GM19438 (cell line): Measurements from ENCODE around the gene ADGRL1.
A peak's percentile ranks its signal among the peaks of the same experiment; 100 is the strongest.
"Not testable (repeated sequence)": the region's sequence is repeated elsewhere in the genome, so short reads cannot be mapped to it uniquely, and the experiment has no call there.

Source experiments
- ATAC-seq: cut with Tn5 transposase; IDR thresholded peaks from one replicate; pipeline ENCODE4 v1.9.1; 2021; ENCODE audit warnings: low read depth; ENCODE audit not compliant: unreplicated experiment

ADGRL1 gene

DNA sequence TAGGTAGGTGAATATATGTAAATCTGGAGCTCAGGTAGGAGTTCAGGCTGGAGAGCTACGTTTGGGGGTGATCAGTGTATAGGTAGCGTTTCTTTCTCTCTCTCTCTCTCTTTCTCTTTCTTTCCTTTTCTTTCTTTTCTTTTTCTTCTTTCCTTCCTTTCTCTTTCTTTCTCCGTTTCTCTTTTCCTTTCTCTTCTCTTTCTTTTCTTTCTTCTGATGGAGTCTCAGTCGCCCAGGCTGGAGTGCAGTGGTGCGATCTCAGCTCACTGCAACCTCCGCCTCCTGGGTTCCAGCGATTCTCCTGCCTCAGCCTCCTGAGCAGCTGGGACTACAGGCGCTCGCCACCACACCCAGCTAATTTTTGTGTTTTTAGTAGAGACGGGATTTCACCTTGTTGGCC, 59.8 kb downstream of the ADGRL1 start:
- not testable (repeated sequence) for ATAC-seq

DNA sequence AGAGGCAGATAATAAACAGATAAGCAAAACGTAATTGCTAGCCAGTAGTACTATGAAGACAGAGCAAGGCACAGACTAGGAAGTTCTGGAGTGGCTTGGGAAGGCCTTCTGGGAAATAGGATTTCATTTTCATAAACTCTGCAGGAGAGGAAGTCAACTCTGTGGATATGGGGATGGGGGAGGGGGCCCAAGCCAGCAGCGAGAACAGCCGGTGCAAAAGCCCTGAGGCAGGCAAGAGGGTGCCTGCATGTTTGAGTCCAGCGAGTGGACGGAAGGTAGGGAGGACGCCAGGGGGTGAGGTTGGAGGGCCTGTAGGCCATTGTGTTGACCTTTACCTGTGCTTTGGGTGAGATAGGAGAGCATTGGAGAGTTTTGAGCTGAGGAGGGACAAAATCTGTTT, 60.6 kb downstream of the ADGRL1 start:
- ATAC-seq: no peak

DNA sequence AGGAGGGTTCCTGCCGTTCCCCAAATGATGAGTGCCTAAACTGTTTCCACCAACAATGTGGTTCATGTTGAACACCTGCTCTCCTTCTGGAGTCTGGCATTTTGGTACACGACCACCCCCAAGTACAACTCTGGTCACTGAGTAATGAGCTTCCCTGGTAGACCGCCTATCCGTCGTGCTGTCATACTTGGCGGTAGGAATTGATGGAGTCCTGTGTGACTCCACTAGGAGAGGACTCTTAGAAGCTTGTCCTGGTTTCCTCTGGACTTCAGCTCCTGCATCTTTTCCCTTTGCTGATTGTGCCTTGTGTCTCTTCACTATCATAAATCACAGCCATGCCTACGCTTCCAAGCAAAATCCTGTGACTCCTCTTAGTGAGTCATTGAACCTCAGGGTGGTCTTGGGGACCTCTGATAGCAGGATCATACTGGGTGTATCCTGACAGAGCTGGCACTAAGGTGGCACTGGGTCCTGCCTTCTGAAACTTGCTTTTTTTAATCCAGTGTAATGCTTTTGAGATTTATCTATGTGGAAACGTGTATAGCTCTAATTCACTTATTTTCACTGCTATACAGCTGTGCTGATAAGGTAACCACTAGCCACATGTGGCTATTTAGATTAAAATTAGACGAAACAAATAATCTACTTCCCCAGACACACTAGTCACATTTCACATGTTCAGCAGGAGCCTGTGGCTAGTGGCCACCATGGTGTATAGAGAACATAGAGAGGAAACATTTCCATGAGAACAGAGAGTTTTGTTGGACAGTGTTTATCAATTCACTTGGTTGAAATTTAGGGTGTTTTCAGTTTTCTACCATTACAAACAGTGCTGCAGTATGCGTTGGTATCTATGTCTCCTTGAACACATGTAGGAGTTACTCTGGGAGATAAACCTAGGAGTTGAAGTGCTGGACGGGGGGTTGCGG, 63.4 kb downstream of the ADGRL1 start:
- no peak for ATAC-seq

DNA sequence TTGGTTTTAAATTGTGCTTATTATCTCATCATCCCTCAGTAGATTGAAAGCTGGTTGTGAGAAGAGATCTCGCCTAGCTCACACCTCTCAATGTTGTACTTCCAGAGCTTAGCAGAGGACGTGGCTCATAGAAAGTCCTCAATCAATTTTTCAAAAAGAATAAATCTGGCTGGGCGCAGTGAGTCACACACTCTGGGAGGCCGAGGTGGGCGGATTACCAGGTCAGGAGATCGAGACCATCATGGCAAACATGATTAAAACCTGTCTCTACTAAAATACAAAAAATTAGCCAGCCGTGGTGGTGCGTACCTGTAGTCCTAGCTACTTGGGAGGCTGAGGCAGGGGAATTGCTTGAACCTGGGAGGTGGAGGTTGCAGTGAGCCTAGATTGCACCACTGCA, 64.9 kb downstream of the ADGRL1 start:
- ATAC-seq: no peak

DNA sequence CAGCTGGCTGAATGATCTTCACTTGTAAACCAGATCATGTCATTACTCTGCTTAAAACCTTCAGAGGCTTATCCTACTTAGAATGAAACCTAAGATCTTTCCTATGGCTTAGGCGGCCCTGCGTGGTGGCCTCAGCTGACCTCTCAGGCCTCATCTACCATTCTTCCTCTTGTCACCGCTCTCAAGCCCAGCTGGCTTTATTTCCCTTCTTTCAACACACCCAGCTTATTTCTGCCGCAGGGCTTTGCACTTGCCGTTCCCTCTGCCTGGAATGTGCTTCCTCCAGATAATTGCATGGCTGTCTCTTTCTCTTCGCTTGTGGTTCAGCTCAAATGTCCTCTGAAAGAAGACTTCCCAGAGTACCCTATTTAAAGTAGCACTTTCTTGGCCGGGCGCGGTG, 66.0 kb downstream of the ADGRL1 start:
- no peak for ATAC-seq

DNA sequence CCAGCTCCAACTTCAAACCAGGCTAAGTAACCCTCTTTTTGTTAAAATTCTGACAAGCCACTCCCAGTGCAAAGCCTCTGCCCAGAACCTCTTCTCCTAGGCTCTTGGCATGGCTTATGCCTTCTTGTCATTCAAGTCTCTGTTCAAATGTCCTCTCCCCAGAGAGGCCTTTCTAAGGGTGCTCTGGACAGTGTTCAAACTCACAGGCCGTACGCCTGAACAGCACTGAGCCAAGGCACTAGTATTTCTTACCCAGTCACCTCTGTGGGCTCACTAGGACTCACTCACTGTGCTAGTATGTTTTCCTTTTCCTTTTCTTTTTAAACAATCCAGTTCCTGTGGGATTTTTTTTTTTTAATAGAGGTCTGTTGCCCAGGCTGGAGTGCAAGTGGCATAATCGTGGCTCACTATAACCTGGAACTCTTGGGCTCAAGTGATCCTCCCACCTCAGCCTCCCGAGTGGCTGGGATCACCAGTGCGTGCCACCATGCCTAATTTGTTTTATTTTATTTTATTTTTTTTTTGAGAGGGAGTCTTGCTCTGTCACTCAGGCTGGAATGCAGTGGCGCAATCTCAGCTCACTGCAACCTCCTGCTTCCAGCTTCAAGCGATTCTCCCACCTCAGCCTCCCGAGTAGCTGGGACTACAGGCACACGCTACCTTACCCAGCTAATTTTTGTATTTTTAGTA, 67.2 kb downstream of the ADGRL1 start:
- no peak for ATAC-seq

DNA sequence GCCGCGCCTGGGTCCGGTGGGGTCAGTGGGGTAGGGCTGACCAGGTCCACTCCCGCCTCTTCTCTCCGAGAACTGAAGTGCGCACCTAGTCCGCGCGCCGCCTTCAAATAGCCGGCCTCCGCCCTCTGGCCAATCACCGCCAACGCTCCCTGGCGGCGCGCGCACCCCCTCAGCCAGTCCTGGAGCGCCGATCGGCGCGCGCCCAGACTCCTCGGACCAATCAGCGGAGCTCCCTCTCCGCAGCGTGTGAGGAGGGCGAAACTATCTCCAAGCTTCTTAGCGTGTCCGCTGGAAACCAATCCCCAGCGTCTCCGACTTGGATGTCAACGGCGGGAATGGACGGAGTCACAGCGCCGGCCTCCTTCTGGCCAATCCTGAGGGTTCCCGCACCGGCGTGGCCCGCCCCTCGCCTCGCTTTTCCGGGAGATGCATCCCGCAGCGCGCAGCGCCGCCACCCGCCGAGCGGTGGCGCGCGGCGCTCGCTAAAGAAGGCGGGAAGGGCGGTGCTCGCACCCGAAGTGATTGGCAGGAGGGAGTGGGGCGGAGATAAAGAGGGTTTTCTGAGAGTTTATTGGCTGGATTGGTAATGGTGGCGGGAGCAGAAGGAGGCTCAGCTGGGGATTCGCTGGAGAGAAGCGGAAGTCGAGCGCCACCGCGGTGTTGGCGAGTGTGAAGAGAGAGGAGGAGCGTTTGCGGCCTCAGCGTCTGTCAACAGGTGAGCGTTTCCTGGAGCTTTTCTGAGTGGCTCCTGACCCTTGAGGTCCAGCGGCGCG, 69.3 kb downstream of the ADGRL1 start, which contains the start of gene ASF1B:
TSS of gene ASF1B (minus strand) at position 81 of the 773 bp plus-strand sequence. CDS start 133 bp downstream, outside the sequence.
- peak; percentile 80 for ATAC-seq

DNA sequence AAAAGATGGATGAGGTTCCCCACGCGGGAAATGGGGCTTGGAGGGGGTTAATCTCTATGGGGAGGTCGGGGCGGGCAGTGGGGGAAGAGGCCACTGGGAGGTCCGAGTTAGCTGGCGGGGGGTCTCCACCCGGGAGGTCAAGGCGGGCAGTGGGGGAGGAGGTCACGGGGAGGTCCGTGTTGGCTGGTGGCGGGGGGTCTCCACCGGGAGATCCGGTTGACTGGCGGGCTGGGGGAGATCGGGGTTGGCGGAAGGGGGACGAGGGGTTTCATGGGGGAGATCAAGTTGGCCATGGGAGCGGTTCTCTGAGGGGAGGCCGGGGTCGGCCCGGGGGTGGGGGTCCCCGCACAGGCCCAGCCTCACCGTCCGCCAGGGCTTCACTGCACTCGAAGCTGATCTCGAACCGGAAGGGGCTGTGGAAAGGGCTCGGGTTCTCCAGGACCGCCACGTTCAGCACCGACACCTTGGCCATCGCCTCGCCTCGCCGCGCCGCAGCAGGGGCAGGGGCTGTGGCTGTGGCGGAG, 69.9 kb downstream of the ADGRL1 start:
- ATAC-seq: no peak

DNA sequence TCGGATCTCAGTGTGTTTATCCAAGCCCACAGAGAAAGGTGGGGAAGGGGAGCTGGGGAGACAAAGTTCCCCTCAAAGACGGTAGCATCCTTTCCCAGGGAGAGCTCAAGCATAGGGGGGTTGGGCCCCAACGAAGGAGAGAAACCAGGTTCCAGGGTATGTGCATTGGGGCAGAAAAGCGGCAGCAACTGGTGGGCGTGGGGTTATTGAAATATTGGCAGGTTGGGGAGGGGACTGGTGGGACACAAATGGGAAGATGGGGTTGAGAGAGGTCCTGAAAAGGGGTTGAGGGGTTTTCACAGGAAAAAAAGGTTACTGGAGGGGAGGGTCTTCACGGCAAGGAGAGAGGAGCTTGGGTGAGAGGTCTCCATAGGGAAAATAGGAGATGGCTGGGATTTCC, 70.6 kb downstream of the ADGRL1 start:
- ATAC-seq: no peak

DNA sequence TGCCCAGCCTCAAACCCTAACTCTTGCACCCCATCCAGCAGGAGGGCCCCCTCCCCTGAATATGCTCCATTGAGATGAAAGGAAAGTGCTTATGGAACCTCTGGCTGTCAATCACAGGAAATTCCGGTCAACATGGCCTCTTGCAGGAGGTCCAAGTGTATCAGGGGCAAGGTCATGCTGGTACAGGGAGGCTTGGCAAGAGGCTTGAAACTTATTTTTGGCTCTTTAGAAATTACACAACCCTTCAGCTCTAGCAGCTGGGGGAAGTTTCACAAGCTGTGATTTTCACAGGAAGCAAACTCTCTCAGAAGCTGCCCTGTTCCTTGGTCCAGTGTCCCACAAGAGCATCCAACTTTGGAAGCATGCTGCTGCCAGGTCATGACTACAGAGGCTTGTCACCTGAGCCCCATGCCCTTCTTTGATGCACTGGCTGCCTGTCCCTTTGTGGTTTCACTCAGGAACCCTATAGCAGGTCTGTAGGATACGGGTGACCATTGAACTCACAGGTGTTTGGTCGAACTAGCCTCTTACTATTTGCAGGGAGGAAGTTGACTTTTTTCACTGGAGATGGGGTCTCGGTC, 78.0 kb downstream of the ADGRL1 start:
- ATAC-seq: no peak

DNA sequence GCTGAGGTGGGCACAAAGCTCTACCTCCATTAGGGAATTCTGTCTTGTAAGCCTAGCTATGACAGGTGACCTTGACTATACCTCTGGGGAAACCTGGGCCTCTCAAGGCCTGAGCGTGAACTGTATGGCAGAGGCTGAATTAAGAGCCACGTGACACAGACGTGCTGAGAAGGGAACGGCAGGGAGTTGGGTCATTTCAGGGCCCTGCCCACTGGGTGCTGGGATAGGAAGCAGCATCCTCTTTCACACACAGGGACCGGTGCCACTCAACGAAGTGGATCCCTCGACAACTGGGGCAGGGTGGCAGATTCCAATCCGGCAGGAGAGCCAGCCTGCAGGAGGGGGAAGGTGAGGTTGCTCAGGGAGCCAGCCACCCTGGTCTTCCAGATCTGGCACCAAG, 78.8 kb downstream of the ADGRL1 start:
- no peak for ATAC-seq

DNA sequence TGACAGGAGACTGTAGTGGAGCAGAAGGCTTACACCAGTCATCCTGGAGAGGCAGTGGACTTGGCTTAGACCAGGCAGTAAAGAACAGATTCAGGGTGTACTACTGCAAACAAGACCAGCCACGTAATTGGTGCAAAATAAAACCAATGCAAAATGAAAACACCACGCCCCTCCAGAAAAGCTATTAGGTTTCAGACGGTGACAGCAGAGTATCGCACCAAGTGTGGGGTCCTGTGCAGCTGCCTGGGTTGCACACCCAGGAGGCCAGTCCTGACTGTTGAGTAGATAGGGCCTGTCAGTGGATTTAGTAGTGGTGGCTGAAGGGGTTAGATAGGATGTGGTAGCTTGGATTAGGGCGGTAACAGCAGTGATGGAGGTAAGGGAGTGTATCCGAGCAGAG, 83.0 kb downstream of the ADGRL1 start:
- ATAC-seq: no peak

DNA sequence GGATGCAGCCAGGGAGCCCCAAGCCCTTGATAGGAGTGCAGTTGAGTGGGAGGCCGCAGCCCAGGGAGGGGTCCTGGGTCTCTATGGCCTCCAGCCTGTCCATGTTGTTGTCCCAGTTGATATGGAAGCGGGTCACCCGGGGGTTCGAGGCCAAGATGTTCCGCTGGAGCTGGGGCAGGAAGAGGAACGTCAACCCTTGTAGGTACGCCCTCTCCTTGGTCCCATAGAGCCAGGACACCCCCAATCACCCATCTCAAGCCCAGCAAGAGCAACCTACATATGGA, 85.5 kb downstream of the ADGRL1 start:
- no peak for ATAC-seq

DNA sequence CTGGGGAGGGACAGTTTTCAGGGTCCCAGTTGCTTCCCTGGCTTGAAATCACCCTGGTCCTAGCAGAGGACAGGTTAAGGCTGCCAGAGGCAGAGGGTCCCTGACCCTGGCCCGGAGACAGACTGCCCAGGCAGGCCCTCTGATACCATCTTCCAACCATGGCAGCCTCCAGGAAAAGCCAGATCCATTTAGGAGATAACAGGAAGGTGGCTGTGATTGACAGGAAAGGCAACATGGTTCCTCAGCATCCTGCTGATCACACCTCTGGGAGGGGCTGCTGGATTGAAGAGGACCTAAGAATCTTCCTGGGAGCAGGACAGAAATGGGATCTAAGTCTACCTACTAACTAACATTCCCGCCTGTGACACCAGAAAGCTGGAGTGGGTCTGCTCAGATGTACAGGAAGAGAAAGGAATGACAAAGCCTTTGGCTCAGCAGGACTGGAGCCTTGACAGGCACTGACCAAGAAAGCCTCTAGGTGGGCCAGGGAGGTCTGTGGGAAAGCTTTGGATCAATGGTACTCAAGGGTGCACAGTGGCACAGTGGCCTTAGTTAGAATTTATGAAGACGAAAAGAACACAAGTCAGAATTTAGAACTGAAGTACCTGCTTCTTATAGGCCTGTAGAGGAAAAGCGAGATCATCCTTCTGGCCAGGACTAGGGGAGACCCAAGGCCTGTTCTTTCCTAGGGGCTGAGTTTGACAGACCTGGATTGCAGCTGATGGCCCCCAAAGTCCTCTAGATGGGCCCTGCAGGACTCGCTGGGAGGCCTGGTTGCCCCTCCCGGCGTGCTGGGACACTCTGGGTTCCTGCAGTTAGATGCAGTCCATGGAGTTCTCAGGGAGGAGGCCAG, 86.1 kb downstream of the ADGRL1 start:
- ATAC-seq: no peak

DNA sequence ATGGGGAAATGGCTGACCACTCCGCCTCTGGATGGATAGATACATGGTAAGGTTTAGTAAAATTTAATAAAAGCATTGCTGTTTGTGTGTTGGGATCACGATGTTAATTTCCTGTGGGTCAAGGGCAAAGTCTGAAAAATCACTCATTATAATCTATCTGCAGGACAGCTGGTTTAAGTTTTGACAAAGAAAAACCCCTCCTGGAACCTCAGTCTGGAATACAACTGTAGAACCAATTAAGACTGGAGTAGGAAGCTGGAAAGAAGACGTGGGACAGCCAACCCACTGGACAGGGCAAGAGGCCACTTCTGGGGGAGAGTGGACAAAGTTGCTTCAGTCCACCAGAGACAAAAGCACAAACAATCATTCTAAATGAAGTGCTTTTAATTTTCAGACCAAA, 86.8 kb downstream of the ADGRL1 start:
- no peak for ATAC-seq

DNA sequence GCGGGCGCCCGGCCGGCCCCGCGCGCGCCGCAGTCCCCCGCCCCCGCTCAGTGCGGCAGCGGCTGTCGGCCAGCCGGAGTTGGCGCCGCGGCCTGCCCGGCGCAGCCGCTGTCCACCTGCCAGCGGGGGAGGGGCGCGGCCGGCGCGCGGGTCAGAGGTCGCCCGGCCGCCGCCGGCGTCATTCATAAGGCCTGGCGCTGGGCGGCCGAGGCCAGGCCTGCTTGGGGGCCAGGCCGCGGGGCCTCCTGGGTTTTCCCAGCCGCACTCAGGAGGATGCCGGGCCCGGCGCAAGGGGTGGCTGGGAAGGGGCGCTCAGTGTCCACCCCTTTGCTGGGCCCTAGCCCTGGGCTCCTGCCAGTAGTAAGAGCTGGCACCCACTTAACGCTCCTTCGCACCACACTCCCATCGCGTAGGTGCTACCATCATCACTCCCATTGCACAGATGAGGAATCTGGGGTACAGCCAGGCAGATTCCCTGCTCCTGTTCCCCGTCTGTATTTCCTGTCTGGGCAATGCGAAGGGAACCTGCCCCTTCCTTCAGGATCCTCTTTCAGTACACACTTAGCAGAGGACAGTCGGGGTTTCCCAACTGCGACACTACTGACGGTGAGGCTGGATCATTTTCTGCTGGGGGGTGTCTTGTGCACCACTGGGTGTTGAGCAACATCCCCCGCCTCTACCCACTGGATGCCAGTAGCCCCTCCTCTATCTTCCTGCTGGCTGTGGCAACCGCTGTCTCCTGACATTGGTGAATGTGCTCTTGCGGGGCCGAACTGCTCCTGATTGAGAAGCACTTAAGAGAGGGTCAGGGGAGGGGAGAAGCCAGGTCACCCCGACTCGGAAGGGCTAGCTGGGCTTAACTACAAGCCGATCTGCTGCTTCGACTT, 87.6 kb downstream of the ADGRL1 start:
- peak; percentile 14 for ATAC-seq

DNA sequence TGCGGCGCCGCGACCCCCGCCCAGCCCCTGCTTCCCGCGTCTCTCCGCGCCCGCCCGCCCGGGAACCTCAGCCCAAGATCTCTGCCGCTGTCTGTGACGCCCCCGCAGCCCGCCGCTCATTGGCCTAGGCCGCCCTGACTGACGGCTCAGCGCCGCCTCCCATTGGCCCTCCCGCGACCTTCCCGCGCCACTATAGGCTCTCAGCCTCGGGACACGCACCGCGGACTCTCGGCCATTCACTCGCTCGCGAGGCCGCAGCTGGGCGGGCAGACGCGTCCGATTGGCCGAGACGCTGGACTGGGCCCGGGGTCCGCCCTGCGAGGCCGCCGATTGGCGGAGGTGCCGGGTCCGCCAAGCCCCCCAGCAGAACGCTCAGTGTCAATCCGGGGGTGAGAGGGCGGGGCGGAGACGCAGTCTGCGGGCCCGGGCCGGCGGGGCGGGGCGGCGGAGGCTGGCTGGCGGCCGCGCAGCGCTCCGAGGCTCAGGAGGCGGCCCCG, 88.3 kb downstream of the ADGRL1 start, which contains the start of gene PRKACA:
TSS of gene PRKACA (minus strand) at position 95 of the 497 bp plus-strand sequence. CDS start 215 bp downstream, outside the sequence.
- ATAC-seq: peak; percentile 86

DNA sequence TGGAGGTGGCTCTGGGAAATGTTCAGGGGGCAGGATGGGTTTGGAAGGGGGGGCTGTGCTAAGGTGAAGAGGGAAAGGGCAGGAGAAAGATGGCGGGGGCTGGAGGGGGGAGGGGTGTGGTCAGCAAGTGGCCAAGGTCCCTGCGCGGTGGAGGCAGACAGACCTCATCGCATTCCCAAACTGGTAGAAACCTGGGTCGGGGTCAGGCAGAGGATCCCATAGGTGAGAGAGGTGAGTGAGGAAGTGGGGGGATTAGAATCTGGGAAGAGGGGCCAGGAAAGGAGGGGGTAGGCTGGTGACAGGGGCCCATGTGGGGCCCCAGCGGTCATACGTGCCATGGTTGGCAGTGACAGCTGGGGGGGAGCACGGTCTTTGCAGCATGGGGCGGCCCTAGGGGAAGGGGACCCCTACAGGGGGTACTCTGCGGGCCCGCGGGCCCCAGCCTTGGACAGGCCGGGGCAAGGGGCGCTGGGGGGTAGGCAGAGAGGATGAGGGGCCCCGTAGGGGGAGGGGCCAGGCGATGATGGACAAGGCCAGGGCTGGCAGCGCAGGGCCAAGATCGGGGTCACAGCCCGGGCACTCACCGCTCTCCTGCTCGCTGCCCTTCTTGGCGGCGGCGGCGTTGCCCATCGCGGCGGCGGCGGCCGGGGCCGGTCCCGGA, 88.9 kb downstream of the ADGRL1 start:
- ATAC-seq: no peak
